ENCODE data around the gene TMEM116.
"Not testable (repeated sequence)": the region's sequence is repeated elsewhere in the genome, so short reads cannot be mapped to it uniquely, and the experiment has no call there.

TMEM116 gene

DNA sequence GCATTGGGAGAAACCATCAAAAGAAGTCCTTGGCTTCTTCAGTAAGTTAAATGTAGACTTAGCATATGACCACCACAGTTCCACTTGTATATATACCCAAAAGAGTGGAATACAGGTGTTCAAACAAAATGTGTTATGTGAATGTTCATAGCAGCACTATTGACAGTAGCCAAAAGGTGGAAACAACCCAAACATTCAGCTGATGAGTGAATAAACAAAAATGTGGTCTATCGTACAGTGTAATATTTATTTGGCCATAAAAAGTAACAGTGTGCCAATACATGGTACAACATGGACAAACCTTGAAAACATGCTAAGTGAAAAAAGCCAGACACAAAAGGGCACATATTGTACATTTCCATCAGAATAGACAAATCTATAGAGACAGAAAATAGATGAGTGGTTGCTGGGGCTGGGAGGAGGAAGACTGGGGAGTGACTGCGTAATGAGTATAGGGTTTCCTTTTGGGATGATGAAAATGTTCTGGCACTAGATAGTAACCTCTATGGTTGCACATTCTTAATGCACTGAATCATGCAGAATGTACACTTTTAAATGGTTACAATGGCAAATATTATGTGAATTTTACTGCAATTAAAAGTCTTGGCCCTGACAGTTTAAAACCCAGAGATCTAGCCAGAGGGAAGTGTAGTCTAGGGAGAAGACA is 5.7 kb upstream of the TMEM116 start:
- H3K4me3 ChIP-seq (ENCODE audit: low read depth, low read length), result no peak overlapping the region
- TF ChIP-seq CTCF (IDR thresholded peaks at IDR 0.05; ENCODE audit: borderline replicate concordance, insufficient read depth, low read depth, low read length), result no peak

GRCh38 chr12:112017041-112017440 is 4.1 kb upstream of the TMEM116 start:
- H3K4me3 ChIP-seq (ENCODE audit: low read depth, low read length), result no peak overlapping the region
- TF ChIP-seq CTCF (IDR thresholded peaks at IDR 0.05; ENCODE audit: borderline replicate concordance, insufficient read depth, low read depth, low read length), result no peak

DNA sequence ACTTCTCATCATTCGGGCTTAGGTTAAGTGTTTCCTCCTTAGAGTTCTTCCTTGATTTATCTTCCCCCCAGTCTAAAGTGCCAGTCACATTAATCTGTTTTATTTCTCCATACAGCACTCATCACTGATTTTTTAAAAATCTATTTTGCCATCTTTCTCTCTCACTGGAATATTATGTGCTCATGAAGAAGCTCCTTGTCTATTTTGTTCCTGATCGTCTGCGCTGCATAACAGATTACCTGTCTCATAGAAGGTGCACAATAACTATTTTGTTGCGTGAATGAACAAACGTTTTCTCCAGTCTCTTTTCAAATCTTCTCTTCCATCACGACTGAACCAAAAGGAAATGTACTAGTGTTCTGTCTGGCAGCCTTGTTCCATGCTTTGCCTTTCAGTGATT is 3.0 kb upstream of the TMEM116 start:
- TF ChIP-seq CTCF (IDR thresholded peaks at IDR 0.05; ENCODE audit: borderline replicate concordance, insufficient read depth, low read depth, low read length), result no peak
- H3K4me3 ChIP-seq (ENCODE audit: low read depth, low read length), result no peak overlapping the region

DNA sequence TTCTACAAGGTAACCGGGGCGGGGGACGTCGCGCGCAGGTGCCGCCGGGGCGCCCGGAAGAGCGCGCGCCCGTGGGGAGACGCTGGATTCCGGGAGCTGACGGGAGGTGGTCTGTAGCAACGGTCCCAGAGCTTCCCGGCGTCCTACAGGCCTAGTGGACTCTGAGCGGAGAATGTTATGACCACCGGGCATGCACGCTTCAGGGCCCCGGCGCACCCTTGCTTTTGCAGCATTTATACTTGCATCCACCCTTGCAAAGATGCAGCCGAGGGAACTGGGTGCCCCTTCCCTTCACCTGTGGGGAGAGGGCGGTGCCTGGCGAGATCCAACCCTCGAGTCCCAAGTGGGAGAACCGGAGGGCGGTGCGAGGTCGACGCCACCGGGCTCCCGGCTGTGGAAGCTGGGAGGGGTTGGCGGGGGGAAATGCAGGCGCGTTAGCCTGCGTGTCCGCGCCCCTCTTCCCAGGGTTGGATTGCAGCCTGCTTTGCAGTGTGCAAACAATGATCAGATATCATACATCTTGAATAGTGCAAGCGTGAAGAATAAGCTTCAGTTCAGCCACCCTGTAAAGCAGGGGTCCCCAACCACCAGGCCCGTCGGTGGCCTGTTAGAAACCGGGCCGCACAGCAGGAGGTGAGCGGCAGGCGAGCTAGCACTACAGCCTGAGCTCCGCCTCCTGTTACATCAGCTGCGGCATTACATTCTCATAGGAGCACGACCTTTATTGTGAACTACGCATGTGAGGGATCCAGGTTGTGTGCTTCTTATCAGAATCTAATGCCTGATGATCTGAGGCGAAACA is 837 bp upstream of the TMEM116 start:
- TF ChIP-seq CTCF (IDR thresholded peaks at IDR 0.05; ENCODE audit: borderline replicate concordance, insufficient read depth, low read depth, low read length), result no peak

GRCh38 chr12:112011685-112012084 is 1.3 kb downstream of the TMEM116 start:
- peak overlapping the region; percentile 88 for H3K4me3 ChIP-seq (ENCODE audit: low read depth, low read length)
- TF ChIP-seq CTCF (IDR thresholded peaks at IDR 0.05; ENCODE audit: borderline replicate concordance, insufficient read depth, low read depth, low read length), result no peak

More for the DNA sequence above, 837 bp upstream of the TMEM116 start:
- peak overlapping the region; percentile 98 for H3K4me3 ChIP-seq (ENCODE audit: low read depth, low read length)

DNA sequence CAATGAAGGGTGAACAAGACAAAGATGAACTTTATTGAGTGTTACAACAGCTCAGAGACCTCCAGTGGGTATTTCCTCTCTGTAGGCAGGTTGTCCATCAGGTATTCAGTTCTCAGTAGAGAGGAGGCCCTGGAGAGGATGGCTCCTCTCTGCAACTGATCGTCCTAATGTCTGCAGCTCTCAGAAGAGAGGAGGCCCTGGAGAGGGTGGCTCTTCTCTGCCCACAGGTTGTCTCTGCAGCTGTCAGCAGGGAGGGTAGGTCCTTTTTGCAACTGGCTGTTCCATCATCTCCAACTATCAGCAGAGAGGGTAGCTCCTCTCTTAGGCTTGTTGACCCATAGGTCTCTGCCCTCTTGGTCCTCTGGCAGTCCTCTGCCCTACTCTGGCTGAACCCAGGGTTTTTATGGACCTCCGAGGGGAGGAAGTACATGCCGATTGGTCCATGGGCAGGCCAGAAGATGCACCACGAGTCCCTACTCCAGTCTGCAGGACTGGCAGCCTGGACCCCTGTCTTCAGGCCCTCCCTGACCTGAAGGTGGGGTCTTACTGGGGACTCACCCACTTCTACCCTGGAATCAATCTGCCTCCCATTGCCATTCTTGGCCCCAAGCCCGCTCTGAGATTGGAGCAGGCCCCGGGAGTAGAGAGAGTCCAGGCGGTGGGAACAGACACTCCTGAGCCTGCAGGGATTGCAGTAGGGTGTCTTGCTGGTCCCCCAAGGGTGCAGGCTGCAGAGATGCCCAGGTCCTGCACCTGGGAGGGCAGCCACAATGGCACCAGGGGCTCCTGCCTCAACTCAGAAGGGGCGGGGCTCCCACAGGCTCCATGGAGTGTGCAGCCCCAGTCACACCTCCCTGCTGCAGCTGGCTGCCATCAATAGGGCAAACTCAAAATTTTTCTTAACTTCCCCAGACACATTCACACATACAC is 2.3 kb downstream of the TMEM116 start:
- no peak overlapping the region for H3K4me3 ChIP-seq (ENCODE audit: low read depth, low read length)
- no peak for TF ChIP-seq CTCF (IDR thresholded peaks at IDR 0.05; ENCODE audit: borderline replicate concordance, insufficient read depth, low read depth, low read length)

- not testable (repeated sequence) for H3K4me3 ChIP-seq (ENCODE audit: low read depth, low read length)
Observed at GRCh38 chr12:112009596-112009995, 3.4 kb downstream of the TMEM116 start.
